Measurements from ENCODE around the gene GIN1.
A peak's percentile ranks its signal among the peaks of the same experiment; 100 is the strongest.
"Not testable (repeated sequence)": the region's sequence is repeated elsewhere in the genome, so short reads cannot be mapped to it uniquely, and the experiment has no call there.

GIN1 gene

GRCh38 chr5:103119765-103120606, at the start of gene GIN1, which contains the start of gene PPIP5K2:
GIN1 (minus strand) TSS chr5:103120138; CDS start chr5:103108707, 11,431 bp downstream.
PPIP5K2 (plus strand) TSS chr5:103120301; CDS start chr5:103129590, 9,289 bp downstream.
- peak; percentile 93 for FAIRE-seq
- peak; percentile 85 for DNase-seq (ENCODE audit: insufficient read length, low spot score)

GRCh38 chr5:103166706-103167105, 46.8 kb upstream of the GIN1 start:
- DNase-seq (ENCODE audit: insufficient read length, low spot score) (no peak), FAIRE-seq (no peak)

GRCh38 chr5:103151156-103151555, 31.2 kb upstream of the GIN1 start:
- DNase-seq (ENCODE audit: insufficient read length, low spot score) (no peak), FAIRE-seq (no peak)

GRCh38 chr5:103148213-103148612, 28.3 kb upstream of the GIN1 start:
- DNase-seq (ENCODE audit: insufficient read length, low spot score) (no peak), FAIRE-seq (no peak)

- DNase-seq (ENCODE audit: insufficient read length, low spot score) (no peak), FAIRE-seq (no peak)
Observed at GRCh38 chr5:103145196-103145595, 25.3 kb upstream of the GIN1 start.

GRCh38 chr5:103142132-103142531, 22.2 kb upstream of the GIN1 start:
- not testable (repeated sequence) for FAIRE-seq; DNase-seq (ENCODE audit: insufficient read length, low spot score)

- DNase-seq (ENCODE audit: insufficient read length, low spot score) (peak; percentile 56), FAIRE-seq (no peak)
Observed at GRCh38 chr5:103139264-103139865, 19.4 kb upstream of the GIN1 start.

- FAIRE-seq: no peak
- no peak for DNase-seq (ENCODE audit: insufficient read length, low spot score)
Observed at GRCh38 chr5:103138202-103138690, 18.3 kb upstream of the GIN1 start.

- no peak for FAIRE-seq
- no peak for DNase-seq (ENCODE audit: insufficient read length, low spot score)
Observed at GRCh38 chr5:103135461-103135860, 15.5 kb upstream of the GIN1 start.

- FAIRE-seq: no peak
- no peak for DNase-seq (ENCODE audit: insufficient read length, low spot score)
Observed at GRCh38 chr5:103133231-103133630, 13.3 kb upstream of the GIN1 start.

- FAIRE-seq (no peak), DNase-seq (ENCODE audit: insufficient read length, low spot score) (no peak)
Observed at GRCh38 chr5:103132684-103133083, 12.7 kb upstream of the GIN1 start.

- FAIRE-seq (no peak), DNase-seq (ENCODE audit: insufficient read length, low spot score) (no peak)
Observed at GRCh38 chr5:103128202-103128601, 8.3 kb upstream of the GIN1 start.

- no peak for DNase-seq (ENCODE audit: insufficient read length, low spot score)
Observed at GRCh38 chr5:103127292-103127817, 7.4 kb upstream of the GIN1 start.

GRCh38 chr5:103126557-103126956, 6.6 kb upstream of the GIN1 start:
- FAIRE-seq: no peak
- DNase-seq (ENCODE audit: insufficient read length, low spot score): no peak

More at GRCh38 chr5:103127292-103127817, 7.4 kb upstream of the GIN1 start:
- no peak for FAIRE-seq

- DNase-seq (ENCODE audit: insufficient read length, low spot score): no peak
- FAIRE-seq: no peak
Observed at GRCh38 chr5:103122242-103122641, 2.3 kb upstream of the GIN1 start.

- FAIRE-seq (no peak), DNase-seq (ENCODE audit: insufficient read length, low spot score) (peak; percentile 17)
Observed at GRCh38 chr5:103120607-103121200, 766 bp upstream of the GIN1 start.

GRCh38 chr5:103119070-103119764, 721 bp downstream of the GIN1 start:
- no peak for DNase-seq (ENCODE audit: insufficient read length, low spot score)
- FAIRE-seq: no peak

GRCh38 chr5:103117471-103117991, 2.4 kb downstream of the GIN1 start:
- FAIRE-seq (no peak), DNase-seq (ENCODE audit: insufficient read length, low spot score) (no peak)

- DNase-seq (ENCODE audit: insufficient read length, low spot score): no peak
- no peak for FAIRE-seq
Observed at GRCh38 chr5:103114440-103114839, 5.5 kb downstream of the GIN1 start.

- no peak for DNase-seq (ENCODE audit: insufficient read length, low spot score)
- FAIRE-seq: no peak
Observed at GRCh38 chr5:103112910-103113309, 7.0 kb downstream of the GIN1 start.

Measured in HTR-8/SVneo (cell line).